Activated CD8-positive, alpha-beta memory T cell treated with anti-CD3 and anti-CD28 coated beads for 36 hours (primary cell): ENCODE measurements around the gene CORO7. TPM values are rescaled to one million over a fixed set of nuclear protein-coding genes. Genes with fewer than 3 reads are reported as not detected.

Source experiments
- CTCF ChIA-PET: fragments of 350-600 bp; sonication (Branson Sonifier 250); formaldehyde crosslinking; loops from one replicate; lab custom pipeline; 2021; ENCODE audit warnings: antibody characterized with exemption; lab: Charles Lee
- POLR2A ChIA-PET: fragments of 350-600 bp; sonication (Branson Sonifier 250); formaldehyde crosslinking; loops from one replicate; lab custom pipeline; 2021; ENCODE audit warnings: antibody characterized with exemption; lab: Charles Lee
- total RNA-seq, 2 experiments: library from RNA; stranded (reverse); gene quantifications; one replicate each; pipeline ENCODE4 v1.2.3, GENCODE V29; 2021

Gene CORO7
- total RNA-seq, 2 experiments from 2014 or later = 80.2 to 86.3 TPM

DNA sequence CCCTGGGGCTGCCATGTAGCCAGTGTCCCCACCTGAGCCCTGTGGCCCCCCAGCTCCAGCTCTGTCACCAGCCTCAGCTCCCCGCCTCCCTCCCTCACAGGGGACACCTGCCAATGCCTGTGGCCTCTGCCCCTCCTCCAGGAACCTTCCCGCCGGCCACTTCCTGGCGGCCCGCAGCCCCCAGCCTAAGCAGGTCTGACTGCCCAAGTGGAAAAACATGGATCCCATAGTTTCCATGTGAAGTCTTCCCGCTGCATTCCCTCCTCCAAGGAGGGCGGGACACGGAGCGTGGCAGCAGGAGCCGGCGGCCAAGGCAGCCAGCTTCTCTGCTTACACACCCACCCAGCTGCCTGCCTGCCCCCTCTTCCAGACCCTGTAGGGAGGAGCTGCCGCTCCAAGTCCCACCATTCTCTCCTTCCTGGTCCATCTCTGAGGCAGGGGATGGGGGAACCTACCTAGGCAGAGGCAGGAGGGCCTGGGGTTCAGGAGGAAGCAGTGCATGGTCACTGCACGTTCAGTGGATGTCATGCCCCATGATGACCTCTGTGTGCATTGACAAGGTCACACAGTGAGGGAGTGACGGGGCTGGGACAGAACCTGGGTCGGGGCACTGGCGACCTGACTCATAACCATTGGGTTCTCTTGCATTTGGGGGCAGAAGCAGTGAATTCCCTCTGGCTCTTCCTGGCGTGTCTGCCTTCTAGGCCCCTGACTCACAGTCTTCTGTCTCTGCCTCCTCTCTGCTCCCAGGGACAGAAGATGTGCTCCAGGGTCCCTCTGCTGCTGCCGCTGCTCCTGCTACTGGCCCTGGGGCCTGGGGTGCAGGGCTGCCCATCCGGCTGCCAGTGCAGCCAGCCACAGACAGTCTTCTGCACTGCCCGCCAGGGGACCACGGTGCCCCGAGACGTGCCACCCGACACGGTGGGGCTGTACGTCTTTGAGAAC is 36.0 kb downstream of the CORO7 start:
- CTCF ChIA-PET = interaction anchor here (0.7 kb wide), 2 partner anchors 29 to 72 kb away, joined by 3 read pairs; partner anchors contain the start of gene PAM16
- POLR2A ChIA-PET = no interaction called here

- CTCF ChIA-PET = interaction anchor here (0.7 to 2.4 kb wide), 2 partner anchors 24 to 28 kb away, joined by 3 to 7 read pairs; partner anchors contain the start of gene PAM16
- POLR2A ChIA-PET = no interaction called here
These were observed 37.3 kb downstream of the CORO7 start for GRCh38 chr16:4378999-4379690.

GRCh38 chr16:4378161-4378666 is 38.2 kb downstream of the CORO7 start:
- POLR2A ChIA-PET = no interaction called here
- CTCF ChIA-PET = interaction anchor here (2.4 kb wide), 1 partner anchor 25 kb away, joined by 7 read pairs; no protein-coding TSS in a partner anchor

- ChIA-PET POLR2A (no interaction called here), CTCF (interaction anchor here (2.4 kb wide), 1 partner anchor 25 kb away, joined by 7 read pairs; no protein-coding TSS in a partner anchor)
These were observed 38.7 kb downstream of the CORO7 start for GRCh38 chr16:4377573-4378154.

DNA sequence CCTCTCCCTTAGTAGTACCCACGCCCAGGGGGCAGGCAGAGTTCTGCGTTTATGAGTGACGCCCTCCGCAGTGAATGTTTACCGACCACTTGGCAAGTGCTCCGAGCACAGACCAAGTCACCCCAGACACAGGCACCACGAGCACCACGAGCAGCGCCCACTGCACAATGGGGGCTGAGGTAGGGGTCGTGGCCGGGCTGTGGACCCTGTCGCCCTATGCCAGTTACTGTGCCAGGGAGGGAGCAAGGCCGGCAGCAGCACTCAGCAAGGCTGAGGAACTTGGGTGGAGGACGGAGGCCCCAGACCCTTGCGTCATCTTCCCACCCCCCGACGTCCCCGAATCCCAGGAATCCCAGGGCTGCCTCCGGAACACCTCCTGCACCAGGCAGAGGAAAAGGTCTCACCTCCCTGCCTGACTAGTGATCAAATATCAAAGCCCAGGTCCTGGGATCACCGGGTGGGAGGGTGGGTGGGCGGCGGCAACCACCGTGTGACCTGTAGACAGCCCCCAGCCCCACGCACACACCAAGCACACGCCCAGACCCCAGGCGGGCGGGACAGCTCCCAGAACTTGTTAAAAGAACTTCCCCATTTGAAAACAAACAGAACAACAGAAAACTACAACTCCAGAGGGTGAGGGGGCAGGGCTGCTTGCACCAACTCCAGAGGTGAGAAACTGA is 39.4 kb downstream of the CORO7 start:
- POLR2A ChIA-PET = no interaction called here

DNA sequence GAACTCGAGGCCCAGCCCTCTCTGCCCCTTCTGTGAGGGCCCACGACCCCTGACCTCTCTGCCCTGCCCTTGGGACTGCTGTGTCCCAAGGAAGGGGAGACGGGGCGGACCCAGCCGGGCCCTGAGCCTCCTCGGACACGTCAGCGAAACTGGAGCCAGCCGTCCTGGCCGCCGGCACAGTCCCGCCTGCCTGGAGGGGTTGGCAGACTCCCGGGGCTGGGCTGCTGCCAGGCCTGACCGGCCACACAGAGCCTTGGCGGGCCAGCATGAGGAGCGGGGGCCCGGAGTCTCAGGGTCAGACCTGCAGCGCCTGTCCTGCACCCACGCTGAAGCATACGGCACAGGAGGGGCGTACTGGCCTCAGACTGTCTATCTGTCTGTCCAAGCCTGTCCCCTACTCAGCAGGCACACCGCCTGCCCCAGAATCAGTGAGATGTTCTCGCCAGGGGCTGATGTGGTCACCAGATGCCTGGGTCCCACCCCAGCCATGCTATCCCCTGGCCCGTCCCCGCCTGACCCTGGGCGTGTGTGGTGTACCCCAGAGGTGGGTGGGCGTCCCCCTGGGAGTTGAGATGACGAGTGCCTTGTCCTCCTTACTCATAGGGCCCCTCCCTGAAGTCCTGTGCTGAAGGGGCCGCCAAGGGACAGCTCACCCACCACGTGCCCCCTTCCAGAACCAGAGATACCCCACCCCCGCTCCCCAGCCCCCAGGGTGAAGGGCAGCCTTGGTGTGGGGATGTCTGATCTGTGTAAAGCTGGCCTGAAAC is 40.1 kb downstream of the CORO7 start:
- POLR2A ChIA-PET = no interaction called here
- CTCF ChIA-PET = interaction anchor here (1.7 kb wide), 1 partner anchor 26 kb away, joined by 8 read pairs; no protein-coding TSS in a partner anchor

More for the DNA sequence above, 39.4 kb downstream of the CORO7 start:
- CTCF ChIA-PET = interaction anchor here (2.4 kb wide), 1 partner anchor 26 kb away, joined by 7 read pairs; no protein-coding TSS in a partner anchor

DNA sequence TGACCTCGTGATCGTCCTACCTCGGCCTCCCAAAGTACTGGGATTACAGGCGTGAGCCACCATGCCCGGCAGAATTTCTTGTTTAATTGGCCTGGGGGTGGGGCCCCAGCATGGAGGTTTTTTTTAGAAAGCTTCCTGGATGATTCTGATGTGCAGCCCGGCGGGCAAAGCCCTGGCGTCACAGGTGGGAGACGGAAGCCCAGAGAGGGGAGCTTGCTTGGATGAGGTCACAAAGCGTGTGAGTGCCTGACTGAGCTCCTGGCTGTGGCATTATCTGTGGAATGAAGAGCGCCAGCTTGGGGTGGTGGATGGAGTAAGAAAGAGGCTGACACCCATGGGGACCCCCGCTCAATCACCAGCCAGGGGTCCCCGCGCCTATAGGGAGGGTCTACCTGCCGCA is 40.7 kb downstream of the CORO7 start:
- CTCF ChIA-PET = interaction anchor here (1.1 to 1.7 kb wide), 2 partner anchors 16 to 27 kb away, joined by 3 to 8 read pairs; no protein-coding TSS in a partner anchor
- POLR2A ChIA-PET = no interaction called here

DNA sequence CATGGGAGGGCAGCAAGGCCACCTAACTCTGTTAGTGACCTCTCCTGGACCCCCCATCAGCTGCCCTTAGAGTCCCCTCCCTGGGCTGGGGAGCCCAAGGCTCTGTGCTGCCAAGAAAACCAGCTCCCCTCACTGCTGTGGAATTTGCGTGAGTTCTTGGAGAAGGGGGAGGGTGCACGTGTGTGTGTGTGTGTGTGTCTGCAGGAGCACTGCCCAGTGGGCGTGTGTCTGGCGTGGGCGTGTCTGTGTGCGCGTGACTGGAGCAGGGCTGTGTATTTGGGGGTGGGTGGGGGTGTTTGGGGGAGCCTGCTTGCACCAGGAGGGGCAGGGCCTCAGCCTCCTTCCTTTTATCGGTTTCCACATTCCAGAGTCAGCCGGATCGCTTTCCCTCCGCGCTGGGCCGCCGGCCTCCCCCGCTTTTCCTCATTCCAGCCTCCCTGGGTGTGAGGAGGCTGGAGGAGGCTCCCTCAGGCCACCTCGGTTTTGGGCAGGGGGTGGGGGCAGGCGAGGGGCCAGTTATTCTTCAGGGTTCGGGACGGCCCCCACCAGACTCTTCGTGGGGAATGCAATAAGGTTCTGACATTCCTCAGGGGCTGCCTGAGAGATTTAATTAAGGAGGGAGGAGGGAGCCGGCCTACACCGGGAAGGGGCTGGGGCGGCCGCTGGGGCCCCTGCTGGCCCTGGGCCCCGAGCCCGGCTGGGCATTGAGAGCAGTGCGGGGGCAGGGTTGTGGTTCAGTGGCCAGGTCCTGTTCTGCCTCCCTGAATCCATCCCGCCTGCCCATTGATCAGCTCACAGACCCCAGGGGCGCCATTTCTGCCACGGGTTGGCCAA is 42.3 kb downstream of the CORO7 start:
- ChIA-PET POLR2A (no interaction called here), CTCF (interaction anchor here (0.8 to 1.7 kb wide), 2 partner anchors 28 kb away, joined by 3 to 8 read pairs; no protein-coding TSS in a partner anchor)

DNA sequence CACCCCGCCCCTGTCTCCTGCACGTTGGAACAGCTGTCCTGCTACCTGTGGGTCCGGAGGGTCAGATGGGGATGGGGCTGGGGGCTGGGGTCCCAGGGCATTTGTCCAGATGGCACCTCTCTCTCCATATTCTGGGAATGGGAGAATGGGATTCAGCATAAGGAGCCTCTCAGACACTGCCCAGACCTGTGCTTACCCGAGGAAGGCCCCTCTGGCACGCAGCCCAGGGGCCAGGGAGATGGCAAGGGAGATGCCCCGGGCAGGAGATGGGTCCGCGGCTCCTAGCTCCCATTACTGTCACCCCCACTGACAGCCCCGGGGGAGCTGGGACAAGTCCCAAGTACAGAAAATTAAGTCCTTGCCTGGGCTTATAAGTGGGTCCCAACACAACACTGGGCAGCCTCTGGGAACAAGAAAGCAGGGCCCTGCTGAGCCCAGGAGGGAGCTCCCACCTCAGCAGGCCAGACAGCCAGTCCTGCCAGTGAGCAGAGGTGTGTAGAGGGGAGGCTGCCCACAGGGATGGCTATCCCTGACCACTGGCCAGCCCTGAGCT is 43.0 kb downstream of the CORO7 start:
- CTCF ChIA-PET = interaction anchor here (0.8 kb wide), 1 partner anchor 29 kb away, joined by 3 read pairs; no protein-coding TSS in a partner anchor
- POLR2A ChIA-PET = no interaction called here

DNA sequence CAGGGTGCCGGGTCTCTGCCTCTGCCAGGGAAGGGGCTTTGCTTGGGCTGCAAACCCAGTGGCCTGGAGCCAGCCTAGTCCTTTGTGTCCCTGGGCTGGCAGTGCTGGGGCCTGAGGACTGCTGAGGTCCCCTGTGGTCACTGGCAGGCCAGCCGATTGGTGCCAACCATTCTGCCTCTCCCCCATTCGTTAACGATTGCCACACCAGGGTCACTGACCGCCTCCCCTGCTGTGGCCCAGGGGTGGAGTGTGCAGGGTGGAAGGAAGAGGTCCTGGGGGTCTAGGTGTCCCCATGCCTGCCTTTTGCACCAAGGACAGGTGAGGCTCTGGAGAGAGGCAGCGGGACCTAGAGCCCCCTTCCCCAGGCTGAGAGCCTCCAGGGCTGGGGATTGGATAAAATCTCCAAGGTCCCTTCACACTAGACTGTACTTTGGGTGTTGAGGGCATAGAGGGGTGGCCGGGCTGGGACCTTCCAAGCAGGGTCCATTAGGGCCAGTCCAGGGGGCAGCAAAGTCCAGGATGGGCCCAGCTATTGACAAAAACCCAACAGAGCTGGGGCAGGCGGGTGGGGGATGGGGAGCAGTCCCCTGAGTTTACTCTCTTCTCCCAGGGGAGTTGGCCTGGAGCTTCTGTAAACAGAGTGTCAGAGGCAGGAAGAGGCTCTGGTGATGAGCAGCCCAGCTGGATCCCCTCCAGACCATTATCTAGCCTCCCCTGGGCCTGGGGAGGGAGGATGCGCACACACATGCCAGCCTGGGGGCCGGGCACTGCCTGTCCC is 43.6 kb downstream of the CORO7 start:
- POLR2A ChIA-PET = interaction anchor here (0.5 to 0.9 kb wide), 2 partner anchors 13 to 826 kb away, joined by 3 to 4 read pairs; no protein-coding TSS in a partner anchor

GRCh38 chr16:4372001-4372577 is 44.3 kb downstream of the CORO7 start:
- CTCF ChIA-PET = interaction anchor here (0.6 to 1.2 kb wide), 2 partner anchors 30 to 32 kb away, joined by 3 to 6 read pairs; no protein-coding TSS in a partner anchor
- POLR2A ChIA-PET = interaction anchor here (0.9 kb wide), 1 partner anchor 14 kb away, joined by 4 read pairs; no protein-coding TSS in a partner anchor

More for the DNA sequence above, 43.6 kb downstream of the CORO7 start:
- CTCF ChIA-PET = interaction anchor here (0.6 to 1.2 kb wide), 3 partner anchors 30 to 31 kb away, joined by 3 to 6 read pairs (median 3); no protein-coding TSS in a partner anchor

GRCh38 chr16:4371357-4372000 is 44.9 kb downstream of the CORO7 start, which contains the start of gene VASN:
VASN (plus strand) TSS chr16:4371848; CDS start chr16:4380878, 9,030 bp downstream.
- POLR2A ChIA-PET = no interaction called here

DNA sequence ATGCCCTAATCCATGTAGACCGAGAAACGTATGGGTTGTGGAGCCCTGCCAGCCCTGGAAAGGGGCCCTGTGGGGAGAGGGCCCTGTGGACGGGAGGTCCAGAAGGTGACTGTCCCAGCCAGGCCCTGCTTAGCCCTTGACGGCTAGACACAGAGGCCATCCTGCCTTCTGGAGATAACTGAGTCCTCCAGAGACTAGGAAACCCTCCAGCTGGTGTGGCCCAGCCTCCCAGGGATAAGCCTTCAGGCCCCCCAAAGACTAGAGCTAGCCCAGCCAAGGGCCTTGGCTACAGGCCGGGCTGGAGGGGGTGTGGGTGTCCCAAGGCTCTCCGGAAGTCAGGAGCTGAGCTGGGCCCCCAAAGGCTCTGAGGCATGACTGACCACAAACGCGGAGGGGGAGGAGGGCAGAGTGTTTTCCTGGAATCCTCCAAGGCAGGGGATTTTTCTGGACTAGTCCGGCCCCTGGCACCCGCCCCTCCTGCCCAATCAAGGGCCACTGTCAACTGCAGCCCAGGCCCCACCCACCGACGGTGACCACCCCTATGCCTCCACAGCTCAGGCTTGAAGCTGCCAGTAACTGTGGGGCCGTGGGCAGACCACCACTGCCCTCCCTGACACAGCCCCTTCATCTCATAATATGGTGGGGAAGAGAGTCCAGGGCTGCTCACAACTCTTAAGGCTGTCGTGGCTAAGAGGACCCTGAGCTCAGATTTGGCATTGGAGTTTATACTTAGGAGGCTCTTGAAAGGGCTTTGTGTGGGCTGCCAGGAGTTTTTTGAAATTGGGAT is 45.6 kb downstream of the CORO7 start:
- CTCF ChIA-PET = interaction anchor here (0.9 to 1.3 kb wide), 3 partner anchors 9 to 97 kb away, joined by 3 to 4 read pairs (median 3); no protein-coding TSS in a partner anchor
- POLR2A ChIA-PET = no interaction called here

More at GRCh38 chr16:4371357-4372000, 44.9 kb downstream of the CORO7 start, which contains the start of gene VASN:
- CTCF ChIA-PET = interaction anchor here (1.1 to 1.3 kb wide), 2 partner anchors 12 to 98 kb away, joined by 3 to 4 read pairs; no protein-coding TSS in a partner anchor
